ENCODE data around the gene PRR35. TPM values are rescaled to one million over a fixed set of nuclear protein-coding genes. Genes with fewer than 3 reads are reported as not detected.

The PRR35 gene
- total RNA-seq, 1 experiment from 2014 or later = not detected

DNA sequence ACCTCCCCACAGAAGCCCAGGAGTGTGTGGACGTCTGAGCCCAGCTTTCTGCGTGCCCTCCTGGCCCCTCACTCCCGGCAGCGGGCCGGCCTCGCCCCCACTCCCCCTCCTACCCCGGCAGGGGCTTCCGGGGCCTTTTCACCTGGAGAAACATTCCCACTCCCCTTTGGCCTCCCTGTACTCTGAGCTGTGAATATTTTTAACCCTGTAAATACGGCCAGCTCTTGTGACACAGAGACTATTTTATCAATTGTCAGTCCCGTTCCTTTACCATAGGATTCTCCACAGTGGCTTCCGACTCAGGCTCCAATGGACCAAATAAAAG, 5.9 kb upstream of the PRR35 start:
- BruUV-seq (replicated peaks) = no TSS peak
- Histone ChIP-seq H3K79me2 (ENCODE audit: low read length) (no peaks in the 10 kb centered on the region), H3K9me3 (ENCODE audit: low read length) (no peaks in the 10 kb centered on the region), H3F3A (ENCODE audit: low read length, unreplicated experiment) (no peaks in the 10 kb centered on the region), H3K36me3 (ENCODE audit: low read depth, low read length) (no peaks in the 10 kb centered on the region), H4K20me1 (ENCODE audit: low read length) (no peaks in the 10 kb centered on the region), H3K9ac (ENCODE audit: low read length) (no peak overlapping the region), H3K27ac (ENCODE audit: low read length) (no peak overlapping the region), H3K4me3 (ENCODE audit: low read length) (no peak overlapping the region), H2AFZ (ENCODE audit: low read length) (no peak overlapping the region), H3K27me3 (ENCODE audit: low read length) (peaks cover 1% of the 10 kb centered on the region; the same call in 1 of the 2 replicates), H3K9me2 (replicated peaks; ENCODE audit: low read length) (no peaks in the 10 kb centered on the region), H3K4me2 (ENCODE audit: low read length) (no peak overlapping the region), H3K4me1 (ENCODE audit: insufficient read depth, low read length) (no peaks in the 10 kb centered on the region)
- ChIA-PET POLR2A (ENCODE audit: unreplicated experiment) (no interaction called here), CTCF (interaction anchor here (0.6 kb wide), 1 partner anchor 8 kb away, joined by 5 read pairs; no protein-coding TSS in a partner anchor)
- TF ChIP-seq, protein P1, sequence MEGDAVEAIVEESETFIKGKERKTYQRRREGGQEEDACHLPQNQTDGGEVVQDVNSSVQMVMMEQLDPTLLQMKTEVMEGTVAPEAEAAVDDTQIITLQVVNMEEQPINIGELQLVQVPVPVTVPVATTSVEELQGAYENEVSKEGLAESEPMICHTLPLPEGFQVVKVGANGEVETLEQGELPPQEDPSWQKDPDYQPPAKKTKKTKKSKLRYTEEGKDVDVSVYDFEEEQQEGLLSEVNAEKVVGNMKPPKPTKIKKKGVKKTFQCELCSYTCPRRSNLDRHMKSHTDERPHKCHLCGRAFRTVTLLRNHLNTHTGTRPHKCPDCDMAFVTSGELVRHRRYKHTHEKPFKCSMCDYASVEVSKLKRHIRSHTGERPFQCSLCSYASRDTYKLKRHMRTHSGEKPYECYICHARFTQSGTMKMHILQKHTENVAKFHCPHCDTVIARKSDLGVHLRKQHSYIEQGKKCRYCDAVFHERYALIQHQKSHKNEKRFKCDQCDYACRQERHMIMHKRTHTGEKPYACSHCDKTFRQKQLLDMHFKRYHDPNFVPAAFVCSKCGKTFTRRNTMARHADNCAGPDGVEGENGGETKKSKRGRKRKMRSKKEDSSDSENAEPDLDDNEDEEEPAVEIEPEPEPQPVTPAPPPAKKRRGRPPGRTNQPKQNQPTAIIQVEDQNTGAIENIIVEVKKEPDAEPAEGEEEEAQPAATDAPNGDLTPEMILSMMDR (conservative IDR thresholded peaks at IDR 0.05; ENCODE audit: low read depth, low read length) = no peak
- TF ChIP-seq EZH2 (IDR thresholded peaks at IDR 0.05; ENCODE audit: low read length, unreplicated experiment) = no peak
- TF ChIP-seq EZH2phosphoT487 (IDR thresholded peaks at IDR 0.05; ENCODE audit: borderline replicate concordance, low read length) = no peak
- DNase-seq (no peak), ATAC-seq (no peak; the same call in 1 of the 2 replicates)
- intact Hi-C loops (cut with micrococcal nuclease) = no loop called here

DNA sequence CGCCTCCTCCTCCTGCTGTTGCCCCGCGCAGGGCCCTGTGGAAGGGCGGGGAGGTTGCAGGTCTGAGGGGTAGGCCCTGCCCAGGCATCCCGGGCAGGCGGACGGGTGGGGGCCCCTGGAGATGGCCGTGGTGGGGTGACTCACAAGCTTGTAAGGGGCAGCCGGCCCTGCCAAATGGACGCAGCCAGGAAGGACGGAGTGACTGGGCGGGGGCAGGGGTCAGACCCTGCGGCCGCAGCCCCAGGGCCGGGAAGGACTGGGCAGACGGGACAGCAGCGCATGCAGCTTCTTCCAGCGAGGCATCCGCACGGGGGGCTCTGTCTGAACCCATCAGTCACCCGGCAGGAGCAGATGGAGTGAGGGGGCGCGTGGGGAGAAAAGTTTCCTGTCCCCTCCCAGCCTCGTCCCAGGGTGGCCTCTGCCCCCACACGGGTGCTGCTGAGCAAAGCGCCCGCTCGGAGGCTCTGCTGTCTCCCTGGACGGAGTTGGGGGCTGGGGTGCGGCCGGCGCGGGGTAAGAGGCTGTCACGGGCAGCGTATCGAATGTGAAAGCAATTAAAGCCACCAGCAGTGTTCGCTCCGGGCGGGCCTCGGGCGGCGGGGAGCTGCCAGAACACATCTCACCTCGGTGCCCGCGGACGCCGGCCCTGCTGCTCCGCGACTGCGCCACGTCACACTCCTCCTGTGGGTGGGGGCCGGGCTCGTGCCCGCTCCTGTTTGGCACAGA, 5.4 kb upstream of the PRR35 start:
- ChIA-PET POLR2A (ENCODE audit: unreplicated experiment) (no interaction called here), CTCF (no interaction called here)
- Histone ChIP-seq H3K27me3 (ENCODE audit: low read length) (peaks cover 7% of the 10 kb centered on the region; the same call in 1 of the 2 replicates), H3K4me2 (ENCODE audit: low read length) (no peak overlapping the region), H3K79me2 (ENCODE audit: low read length) (no peaks in the 10 kb centered on the region), H3K27ac (ENCODE audit: low read length) (no peak overlapping the region), H4K20me1 (ENCODE audit: low read length) (no peaks in the 10 kb centered on the region), H2AFZ (ENCODE audit: low read length) (no peak overlapping the region), H3K9me3 (ENCODE audit: low read length) (no peaks in the 10 kb centered on the region), H3K9me2 (replicated peaks; ENCODE audit: low read length) (no peaks in the 10 kb centered on the region), H3K9ac (ENCODE audit: low read length) (no peak overlapping the region), H3K4me3 (ENCODE audit: low read length) (no peak overlapping the region), H3K36me3 (ENCODE audit: low read depth, low read length) (no peaks in the 10 kb centered on the region), H3K4me1 (ENCODE audit: insufficient read depth, low read length) (no peaks in the 10 kb centered on the region), H3F3A (ENCODE audit: low read length, unreplicated experiment) (no peaks in the 10 kb centered on the region)
- peak; percentile 71 for ATAC-seq
- no TSS peak for BruUV-seq (replicated peaks)
- no peak for DNase-seq
- TF ChIP-seq EZH2 (IDR thresholded peaks at IDR 0.05; ENCODE audit: low read length, unreplicated experiment) (no peak), EZH2phosphoT487 (IDR thresholded peaks at IDR 0.05; ENCODE audit: borderline replicate concordance, low read length) (no peak)
- TF ChIP-seq, protein P1 (conservative IDR thresholded peaks at IDR 0.05; ENCODE audit: low read depth, low read length) = no peak
- intact Hi-C loops (cut with micrococcal nuclease) = no loop called here
